Measurements from ENCODE around the gene UGT1A4. TPM values are rescaled to one million over a fixed set of nuclear protein-coding genes. Genes with fewer than 3 reads are reported as not detected.

UGT1A4 gene
- total and polyA plus RNA-seq, 2 of the 8 experiments (the other 6 are each of a cell fraction or from before 2014, with no cell fraction given): not detected

DNA sequence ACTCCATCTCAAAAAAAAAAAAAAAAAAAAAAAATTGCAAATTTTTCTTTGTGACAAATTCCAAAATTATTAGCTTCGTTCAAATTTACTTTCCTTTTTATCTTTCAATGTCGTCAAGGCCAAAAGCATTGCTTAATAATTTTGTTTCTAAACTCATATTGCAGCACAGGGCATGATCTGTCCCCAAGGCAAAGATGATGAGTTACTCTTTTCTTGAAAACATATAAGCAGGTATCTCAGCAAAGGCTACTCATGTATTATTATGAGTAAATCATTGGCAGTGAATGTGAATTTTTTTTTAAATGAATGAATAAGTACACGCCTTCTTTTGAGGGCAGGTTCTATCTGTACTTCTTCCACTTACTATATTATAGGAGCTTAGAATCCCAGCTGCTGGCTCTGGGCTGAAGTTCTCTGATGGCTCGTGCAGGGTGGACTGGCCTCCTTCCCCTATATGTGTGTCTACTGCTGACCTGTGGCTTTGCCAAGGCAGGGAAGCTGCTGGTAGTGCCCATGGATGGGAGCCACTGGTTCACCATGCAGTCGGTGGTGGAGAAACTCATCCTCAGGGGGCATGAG lies 36.9 kb upstream of the UGT1A4 start, which contains the start of gene UGT1A7:
UGT1A7 (plus strand) TSS at position 381 of the 579 bp plus-strand sequence; CDS start at position 418, 37 bp downstream.
- H3K4ac ChIP-seq (replicated peaks; ENCODE audit: insufficient read length, low read depth, low read length): no peak within 1 kb of the TSS
- H4K20me1 ChIP-seq (replicated peaks in 1 of 2; ENCODE audit: control insufficient read depth in 1 of 2, insufficient read depth in 2 of 2, low read length in 2 of 2): no peaks in the 10 kb centered on the region
- H3K14ac ChIP-seq (ENCODE audit: insufficient read length): no peak within 1 kb of the TSS
- no peak within 1 kb of the TSS for H2BK5ac ChIP-seq (ENCODE audit: low read depth, low read length)
- no peak within 1 kb of the TSS for H4K91ac ChIP-seq (replicated peaks; ENCODE audit: insufficient read length, low read length)
- H2BK12ac ChIP-seq (ENCODE audit: low read depth, low read length): no peak within 1 kb of the TSS
- no peak within 1 kb of the TSS for H3K4me3 ChIP-seq (ENCODE audit: extremely low read depth in 1 of 4, insufficient read depth in 2 of 4, low read depth in 3 of 4, low read length in 4 of 4)
- H3K23me2 ChIP-seq (ENCODE audit: low read depth, low read length): no peaks in the 10 kb centered on the region
- CTCF ChIA-PET (ENCODE audit: partially characterized antibody): interaction anchor here (1.8 kb wide), 1 partner anchor 30 kb away, joined by 6 read pairs; no protein-coding TSS in a partner anchor
- H3K4me1 ChIP-seq (replicated peaks in 1 of 4; ENCODE audit: control insufficient read depth in 3 of 4, insufficient read depth in 4 of 4, low read length in 3 of 4): no peaks in the 10 kb centered on the region
- POLR2A ChIA-PET (ENCODE audit: partially characterized antibody): no interaction called here
- no peak within 1 kb of the TSS for H2AFZ ChIP-seq (ENCODE audit: low read length)
- no peak within 1 kb of the TSS for H3K23ac ChIP-seq (ENCODE audit: insufficient read length)
- H2BK20ac ChIP-seq (ENCODE audit: low read length): no peak within 1 kb of the TSS
- H3K9ac ChIP-seq (replicated peaks in 1 of 4; ENCODE audit: extremely low read depth in 1 of 4, low read depth in 3 of 4, low read length in 3 of 4): no peak within 1 kb of the TSS
- no peak for DNase-seq (ENCODE audit: low read depth in 1 of 2, low spot score in 2 of 2)
- no peak within 1 kb of the TSS for H4K8ac ChIP-seq (ENCODE audit: extremely low read depth, insufficient read depth, low read length)
- FAIRE-seq: no peak
- no peak within 1 kb of the TSS for H3K27ac ChIP-seq (ENCODE audit: low read depth, low read length)
- no peaks in the 10 kb centered on the region for H3K9me3 ChIP-seq (ENCODE audit: insufficient read depth in 2 of 2, low read depth in 1 of 2, low read length in 1 of 2)
- H3K79me1 ChIP-seq (ENCODE audit: low read depth, low read length): no peaks in the 10 kb centered on the region
- no peak within 1 kb of the TSS for H2AK5ac ChIP-seq (ENCODE audit: low read depth, low read length)
- no peaks in the 10 kb centered on the region for H3K27me3 ChIP-seq (replicated peaks in 1 of 4; ENCODE audit: control insufficient read depth in 3 of 4, extremely low read depth in 1 of 4, insufficient read depth in 3 of 4, low read length in 3 of 4)
- no peak within 1 kb of the TSS for H3K18ac ChIP-seq (ENCODE audit: extremely low read depth, low read length)
- WGBS, 2 experiments (ENCODE audit: extremely low coverage in 1 of 2, insufficient coverage in 1 of 2, insufficient read length in 1 of 2, insufficient replicate concordance in 2 of 2, low coverage in 1 of 2, low lambda C conversion rate in 2 of 2, missing lambda C conversion rate in 1 of 2): 81 to 100% methylated on average over 1 to 5 of the region's 5 CpGs
- no peak within 1 kb of the TSS for H3K4me2 ChIP-seq (ENCODE audit: insufficient read depth in 1 of 2, low read depth in 2 of 2, low read length in 2 of 2)
- H3K36me3 ChIP-seq (ENCODE audit: control insufficient read depth in 2 of 4, insufficient read depth in 4 of 4, low read length in 3 of 4): no peaks in the 10 kb centered on the region
- no peaks in the 10 kb centered on the region for H3K79me2 ChIP-seq (ENCODE audit: control insufficient read depth in 1 of 2, insufficient read depth in 2 of 2, low read length in 2 of 2)
- H3K56ac ChIP-seq (replicated peaks; ENCODE audit: insufficient read length, low read depth, low read length): no peak within 1 kb of the TSS
- no peak within 1 kb of the TSS for H2BK15ac ChIP-seq (ENCODE audit: low read length)
- no peak within 1 kb of the TSS for H2BK120ac ChIP-seq (replicated peaks; ENCODE audit: low read depth, low read length)
- H4K5ac ChIP-seq (ENCODE audit: insufficient read length, low read depth, low read length): no peak within 1 kb of the TSS
- TF ChIP-seq SUZ12 (IDR thresholded peaks at IDR 0.05; ENCODE audit: low read length): no peak
- TF ChIP-seq, protein P1, sequence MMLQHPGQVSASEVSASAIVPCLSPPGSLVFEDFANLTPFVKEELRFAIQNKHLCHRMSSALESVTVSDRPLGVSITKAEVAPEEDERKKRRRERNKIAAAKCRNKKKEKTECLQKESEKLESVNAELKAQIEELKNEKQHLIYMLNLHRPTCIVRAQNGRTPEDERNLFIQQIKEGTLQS (IDR thresholded peaks at IDR 0.05; ENCODE audit: insufficient read depth, low read depth, low read length): no peak
- no peak for TF ChIP-seq ASH2L (IDR thresholded peaks at IDR 0.05; ENCODE audit: low read length)
- no peak for TF ChIP-seq CHD1 (IDR thresholded peaks at IDR 0.05; ENCODE audit: low read depth, low read length)
- TF ChIP-seq, protein P2, sequence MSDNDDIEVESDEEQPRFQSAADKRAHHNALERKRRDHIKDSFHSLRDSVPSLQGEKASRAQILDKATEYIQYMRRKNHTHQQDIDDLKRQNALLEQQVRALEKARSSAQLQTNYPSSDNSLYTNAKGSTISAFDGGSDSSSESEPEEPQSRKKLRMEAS (IDR thresholded peaks at IDR 0.05): no peak
- no peak for TF ChIP-seq RXRA (IDR thresholded peaks at IDR 0.05; ENCODE audit: insufficient read depth, low read depth, low read length)
- no peak for TF ChIP-seq POLR2A (IDR thresholded peaks at IDR 0.05; ENCODE audit: control extremely low read depth in 1 of 2, low read depth in 2 of 2, low read length in 2 of 2)
- no peak for TF ChIP-seq GABPA (IDR thresholded peaks at IDR 0.05; ENCODE audit: borderline replicate concordance, insufficient read depth, low read length)
- no peak for TF ChIP-seq POLR2AphosphoS5 (IDR thresholded peaks at IDR 0.05; ENCODE audit: low read depth, low read length)
- TF ChIP-seq, protein P3, sequence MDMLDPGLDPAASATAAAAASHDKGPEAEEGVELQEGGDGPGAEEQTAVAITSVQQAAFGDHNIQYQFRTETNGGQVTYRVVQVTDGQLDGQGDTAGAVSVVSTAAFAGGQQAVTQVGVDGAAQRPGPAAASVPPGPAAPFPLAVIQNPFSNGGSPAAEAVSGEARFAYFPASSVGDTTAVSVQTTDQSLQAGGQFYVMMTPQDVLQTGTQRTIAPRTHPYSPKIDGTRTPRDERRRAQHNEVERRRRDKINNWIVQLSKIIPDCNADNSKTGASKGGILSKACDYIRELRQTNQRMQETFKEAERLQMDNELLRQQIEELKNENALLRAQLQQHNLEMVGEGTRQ (IDR thresholded peaks at IDR 0.05; ENCODE audit: low read length): no peak
- no peak for TF ChIP-seq RBBP5 (IDR thresholded peaks at IDR 0.05; ENCODE audit: borderline replicate concordance, low read depth, low read length)
- TF ChIP-seq KDM4A (IDR thresholded peaks at IDR 0.05; ENCODE audit: low read depth, low read length, severe bottlenecking): no peak
